HG03159 (cell line): Measurements from ENCODE around the gene PRR5L.
"Not testable (repeated sequence)": the region's sequence is repeated elsewhere in the genome, so short reads cannot be mapped to it uniquely, and the experiment has no call there.

Experiments used
- ATAC-seq: cut with Tn5 transposase; IDR thresholded peaks from one replicate; pipeline ENCODE4 v1.9.1; 2021; ENCODE audit warnings: mild to moderate bottlenecking, moderate library complexity; ENCODE audit not compliant: unreplicated experiment

PRR5L gene

DNA sequence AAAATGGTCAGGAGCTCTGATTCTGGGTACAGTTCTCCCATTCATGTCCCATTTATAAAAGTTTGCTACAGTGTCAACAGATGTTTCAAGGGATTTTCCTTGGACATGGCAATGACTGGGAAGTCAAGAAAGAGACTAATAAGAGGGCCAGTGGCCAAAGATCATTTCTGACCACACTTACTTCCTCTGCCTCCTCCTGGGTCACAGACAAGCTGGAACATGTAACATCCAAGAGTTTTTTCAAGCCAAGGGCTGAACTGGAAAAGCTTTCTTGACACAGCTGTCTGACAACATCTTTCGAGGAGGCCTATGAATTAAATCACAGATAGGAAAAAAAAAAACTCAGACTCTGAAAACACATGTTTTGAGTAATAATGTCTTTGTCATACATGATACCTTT, 15.6 kb upstream of the PRR5L start:
- no peak for ATAC-seq

DNA sequence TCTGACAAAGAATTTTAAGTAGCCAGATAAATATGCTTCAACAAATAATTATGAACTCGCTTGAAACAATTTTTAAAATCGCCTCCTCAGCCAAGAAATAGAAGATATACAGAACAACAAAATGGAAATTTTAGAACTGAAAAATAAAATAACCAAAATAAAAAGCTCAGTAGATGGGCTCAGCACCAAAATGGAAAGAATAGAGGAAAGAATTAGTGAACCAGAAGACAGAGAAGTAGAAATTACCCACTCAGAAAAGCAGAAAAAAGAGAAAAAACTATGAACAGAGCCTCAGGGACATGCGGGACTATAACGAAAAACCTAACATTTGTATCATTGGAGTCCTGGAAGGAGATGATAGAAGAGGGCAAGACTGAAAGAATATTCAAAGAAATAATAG, 14.2 kb upstream of the PRR5L start:
- no peak for ATAC-seq

DNA sequence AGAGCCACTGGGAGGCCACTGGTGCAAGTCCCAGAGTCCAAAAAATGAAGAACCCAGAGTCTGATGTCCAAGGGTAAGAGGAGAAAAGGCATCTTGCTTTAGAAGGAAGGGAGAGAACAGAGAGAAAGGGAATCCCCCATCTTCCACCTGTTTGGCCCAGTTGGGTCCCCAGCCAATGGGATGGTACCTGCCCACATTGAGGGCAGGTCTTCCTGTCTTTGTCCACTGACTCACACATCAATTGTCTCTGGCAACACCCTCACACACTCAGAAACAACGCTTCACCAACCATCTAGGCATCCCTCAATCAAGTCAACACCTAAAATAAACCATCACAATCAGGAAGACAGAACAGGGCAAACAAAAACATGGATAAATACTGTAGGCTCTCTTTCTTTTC, 13.2 kb upstream of the PRR5L start:
- no peak for ATAC-seq

DNA sequence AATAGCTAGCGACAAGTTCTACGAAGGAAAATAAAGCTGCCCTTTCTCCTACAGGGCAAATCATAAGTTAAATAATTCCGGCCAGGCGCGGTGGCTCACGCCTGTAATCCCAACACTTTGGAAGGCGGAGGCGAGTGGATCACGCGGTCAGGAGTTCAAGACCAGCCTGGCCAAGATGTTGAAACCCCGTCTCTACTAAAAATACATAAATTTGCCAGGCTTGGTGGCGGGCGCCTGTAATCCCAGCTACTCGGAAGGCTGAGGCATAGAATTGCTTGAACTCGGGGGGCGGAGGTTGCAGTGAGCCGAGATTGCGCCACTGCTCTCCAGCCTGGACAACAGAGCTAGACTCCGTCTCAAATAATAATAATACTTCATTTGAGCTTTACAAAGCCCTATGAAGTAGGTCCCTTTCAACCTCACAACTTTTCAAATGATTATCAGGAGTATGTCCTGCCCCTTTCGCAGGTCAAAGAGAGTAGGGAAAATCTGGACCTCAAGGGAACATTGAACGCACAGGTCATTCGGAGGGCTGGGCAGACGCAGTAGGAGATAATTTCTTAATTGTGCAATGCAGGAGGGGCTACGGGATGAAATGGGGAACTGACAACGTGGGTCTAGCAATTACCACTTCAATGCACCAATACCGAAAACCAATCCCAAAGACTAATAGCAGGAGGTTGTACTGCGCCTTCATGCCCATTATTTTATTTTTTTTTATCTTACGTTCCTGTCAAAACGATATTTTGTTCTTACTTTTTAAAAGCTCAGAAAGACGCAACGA, 7.5 kb upstream of the PRR5L start:
- no peak for ATAC-seq

GRCh38 chr11:36289226-36289852, 6.7 kb upstream of the PRR5L start, which contains the start of gene COMMD9:
COMMD9 (minus strand) TSS chr11:36289424; CDS start chr11:36289412, 12 bp downstream.
- peak; percentile 99 for ATAC-seq

DNA sequence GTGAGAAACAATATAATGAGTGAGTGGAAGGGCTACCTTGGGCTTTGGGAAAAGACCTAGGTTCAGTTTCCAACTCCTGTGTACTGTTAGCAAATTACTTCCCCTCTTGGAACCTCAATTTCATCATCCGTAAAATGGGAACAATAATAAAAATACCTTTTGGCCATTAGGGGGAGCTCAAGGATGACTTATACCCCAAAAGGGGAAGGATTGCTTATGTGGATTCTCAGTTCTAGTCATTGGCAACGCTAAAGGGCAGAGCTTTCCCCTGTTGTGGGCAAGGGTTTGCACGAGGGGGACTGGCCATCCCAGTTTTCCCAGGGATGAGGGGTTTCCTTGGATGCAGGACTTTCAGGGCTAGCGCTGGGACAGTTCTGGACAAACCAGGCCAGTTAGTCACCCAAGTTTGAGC, 3.8 kb upstream of the PRR5L start:
- ATAC-seq = peak; percentile 29

DNA sequence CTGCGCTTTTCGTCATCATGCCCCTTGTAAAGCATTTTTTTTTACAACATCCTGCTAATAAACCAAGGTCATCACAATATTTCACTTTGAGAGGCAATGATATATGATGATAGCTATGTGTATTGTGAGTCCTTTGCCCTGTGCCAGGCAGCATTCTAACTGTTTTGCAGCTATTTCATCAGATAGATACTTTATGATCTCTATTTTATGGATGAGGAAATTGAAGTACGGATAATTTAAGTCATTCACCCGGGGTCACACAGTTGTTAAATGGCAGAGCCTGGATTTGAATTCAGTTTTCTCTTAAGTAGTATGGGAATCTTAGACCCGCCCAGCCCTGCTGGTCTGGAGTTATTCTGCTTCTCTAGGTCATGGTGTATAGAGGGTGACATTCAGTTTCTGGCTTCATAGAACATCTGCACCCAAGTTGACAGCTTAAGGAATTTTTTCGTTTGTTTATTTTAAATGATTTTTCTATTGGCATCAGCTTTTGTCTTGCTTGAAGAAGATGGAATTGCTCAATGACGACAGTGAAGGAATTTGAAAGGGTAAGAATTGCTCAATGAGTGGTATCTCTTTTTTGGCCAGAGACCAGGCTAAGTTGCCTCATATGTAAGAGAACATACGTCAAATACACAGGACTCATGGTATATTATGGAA, 926 bp downstream of the PRR5L start:
- no peak for ATAC-seq

GRCh38 chr11:36300650-36301049, 4.6 kb downstream of the PRR5L start:
- no peak for ATAC-seq

DNA sequence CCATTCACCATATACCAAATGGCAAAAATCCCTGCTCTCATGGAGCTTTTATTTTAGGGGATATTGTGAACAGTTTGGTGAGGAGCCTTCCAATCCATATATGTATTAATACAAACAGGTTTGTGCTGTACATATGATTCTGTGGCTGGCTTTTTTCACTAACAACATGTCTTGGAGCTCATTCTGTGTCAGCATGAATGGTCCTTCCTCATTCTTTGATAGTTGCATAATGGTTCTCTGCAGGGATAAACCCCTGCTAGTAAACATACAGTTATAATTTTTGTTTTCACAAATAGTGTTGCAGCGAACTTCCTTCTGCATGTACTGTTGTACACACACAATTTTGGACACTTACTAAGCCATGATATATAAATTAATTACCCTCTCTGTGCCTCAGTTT, 8.3 kb downstream of the PRR5L start:
- ATAC-seq = no peak

GRCh38 chr11:36305047-36305446, 9.0 kb downstream of the PRR5L start:
- no peak for ATAC-seq

DNA sequence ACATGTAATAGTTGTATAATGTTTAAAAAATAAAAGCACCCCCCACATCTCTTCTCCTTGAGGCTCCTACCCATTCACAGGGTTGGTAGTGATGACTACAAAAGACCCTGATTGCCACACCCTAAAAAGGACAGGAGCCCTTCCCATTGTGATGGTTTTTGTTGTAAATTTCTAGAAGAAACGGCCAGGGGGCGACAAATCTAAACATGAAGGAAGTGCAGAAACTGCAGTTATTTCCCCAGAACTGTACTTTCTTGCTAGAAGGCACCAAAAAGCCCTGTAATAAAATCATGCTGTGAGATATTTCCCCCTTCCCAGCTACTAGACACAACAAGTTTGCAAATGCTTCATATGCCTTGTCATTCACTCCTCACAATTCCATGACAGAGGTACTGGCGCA, 10.8 kb downstream of the PRR5L start:
- peak; percentile 70 for ATAC-seq

GRCh38 chr11:36308577-36308976, 12.5 kb downstream of the PRR5L start:
- no peak for ATAC-seq

DNA sequence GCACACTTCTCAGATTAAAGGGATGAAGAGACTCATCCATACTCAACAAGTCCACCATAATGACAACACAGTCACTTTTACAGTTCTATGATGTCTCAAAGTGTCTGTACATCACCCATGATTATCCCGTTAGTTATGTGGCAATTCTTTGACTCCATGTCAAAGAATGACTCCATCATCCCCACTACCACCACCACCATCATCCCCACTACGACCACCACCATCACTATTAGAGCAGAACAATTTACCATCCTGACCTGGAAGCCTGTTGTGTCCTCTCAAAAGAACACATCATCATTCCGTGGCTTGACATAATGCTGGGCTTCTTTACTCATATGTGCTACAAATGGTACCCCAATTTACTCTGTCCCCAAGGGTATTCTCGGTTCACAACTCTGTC, 13.7 kb downstream of the PRR5L start:
- no peak for ATAC-seq

- no peak for ATAC-seq
These were observed 16.0 kb downstream of the PRR5L start for GRCh38 chr11:36311926-36312595.

DNA sequence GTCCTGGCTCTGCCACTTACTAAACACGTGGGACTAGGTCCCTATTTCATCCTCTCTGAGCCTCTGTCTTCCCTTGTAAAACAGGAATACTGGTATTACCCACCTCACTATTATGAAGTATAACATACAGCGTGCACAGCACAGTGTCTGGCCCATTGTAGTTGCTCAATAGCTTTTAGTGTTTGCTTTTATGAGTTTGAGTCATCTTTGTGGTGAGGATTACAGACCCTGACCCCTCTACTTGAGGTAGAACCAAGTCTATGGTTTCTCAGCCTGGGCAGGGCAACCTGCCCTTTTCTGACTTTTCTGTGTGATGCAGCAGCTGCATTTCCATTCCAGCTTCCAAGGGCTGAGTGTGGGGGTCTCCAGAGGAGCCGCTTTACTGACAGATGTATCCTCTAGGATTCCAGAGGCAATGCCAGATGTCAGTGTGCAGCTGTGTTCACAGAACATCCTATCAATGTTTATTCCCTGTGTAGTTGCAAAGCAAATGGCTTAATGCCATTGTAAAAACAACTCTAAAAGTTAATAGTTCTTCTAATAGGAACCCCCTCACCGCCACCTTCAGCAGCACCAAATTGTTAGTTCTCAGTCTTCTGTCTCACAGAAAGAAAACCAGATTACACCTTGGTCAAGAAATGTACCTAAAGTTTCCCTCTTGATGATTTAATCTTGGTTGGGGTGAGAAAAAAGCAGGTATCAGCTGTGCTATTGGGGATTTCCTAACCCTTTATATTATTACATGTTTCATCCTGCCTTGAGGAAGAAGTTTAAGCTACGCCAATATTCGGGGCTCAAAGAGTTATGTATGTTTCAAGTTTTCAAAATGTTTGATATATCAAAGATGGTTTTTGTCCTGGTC, 16.8 kb downstream of the PRR5L start:
- no peak for ATAC-seq

- ATAC-seq = peak; percentile 72
These were observed 17.8 kb downstream of the PRR5L start for GRCh38 chr11:36313750-36314433.

DNA sequence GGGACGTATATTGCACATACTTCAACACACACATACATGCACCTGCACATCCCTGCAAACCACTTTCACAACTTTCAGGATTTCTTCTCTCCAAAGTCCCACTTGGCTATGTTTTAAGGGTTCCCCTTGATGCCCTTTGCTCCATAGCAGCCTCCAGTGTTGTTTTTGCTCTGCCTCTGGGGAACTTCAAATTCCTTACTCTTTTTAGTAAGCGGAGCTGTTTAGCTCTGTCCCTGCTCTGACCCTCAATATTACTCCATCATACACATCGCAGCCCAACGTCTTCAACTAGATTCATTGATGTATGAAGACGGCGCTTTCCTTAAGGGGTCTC, 18.3 kb downstream of the PRR5L start:
- ATAC-seq = peak; percentile 3

DNA sequence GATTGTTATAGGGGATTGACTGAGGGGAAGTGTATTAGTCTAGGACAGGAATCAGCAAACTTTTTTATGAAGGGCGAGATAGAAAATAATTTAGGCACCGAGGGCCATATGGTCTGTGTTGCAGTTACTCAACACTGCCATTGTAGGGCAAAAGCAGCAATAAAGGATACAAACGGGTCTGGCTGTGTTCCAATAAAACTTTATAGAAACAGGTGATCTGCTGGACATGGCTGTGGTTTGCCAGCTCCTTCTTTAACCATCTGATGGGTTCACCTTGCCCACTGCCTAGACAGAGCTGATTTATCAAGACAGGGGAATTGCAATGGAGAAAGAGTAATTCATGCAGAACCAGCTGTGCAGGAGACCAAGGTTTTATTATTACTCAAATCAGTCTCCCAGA, 20.0 kb downstream of the PRR5L start:
- ATAC-seq = no peak

GRCh38 chr11:36317992-36318391, 21.9 kb downstream of the PRR5L start:
- no peak for ATAC-seq

- ATAC-seq = not testable (repeated sequence)
These were observed 28.9 kb downstream of the PRR5L start for GRCh38 chr11:36324956-36325355.
